Kidney epithelial cell (primary cell): Measurements from ENCODE around the gene CLMN. TPM values are rescaled to one million over a fixed set of nuclear protein-coding genes. Genes with fewer than 3 reads are reported as not detected.

Source experiments
- DNase-seq: peaks from one replicate; pipeline ENCODE4 v3.0.0-alpha.2; 2010; ENCODE audit warnings: low read depth
- H3K27me3 ChIP-seq: 2 replicates; pipeline ENCODE4 v1.6.0; 2011; ENCODE audit warnings: low read length; ENCODE audit not compliant: control insufficient read depth, insufficient read depth
- H3K36me3 ChIP-seq: 2 replicates; pipeline ENCODE4 v1.5.1; 2011; ENCODE audit warnings: low read length; ENCODE audit not compliant: control insufficient read depth, insufficient read depth
- H3K4me3 ChIP-seq: 2 replicates; pipeline ENCODE4 v1.5.1; 2011; ENCODE audit warnings: low read depth, mild to moderate bottlenecking, control low read depth, low read length
- total RNA-seq: library from RNA; depleted of rRNA; stranded (reverse); fragments of >200 nt; gene quantifications from 2 replicates; pipeline ENCODE4 v1.2.3, GENCODE V29; 2015
- TF ChIP-seq, protein P1 (sequence below): IDR thresholded peaks from 2 replicates; pipeline ENCODE4 v1.5.1; 2011; ENCODE audit warnings: mild to moderate bottlenecking, moderate library complexity, low read length, control low read depth, inconsistent platforms; ENCODE audit not compliant: insufficient read depth, poor library complexity, severe bottlenecking

Gene CLMN
- total RNA-seq, 1 donor from 2014 or later: 9.8 TPM

DNA sequence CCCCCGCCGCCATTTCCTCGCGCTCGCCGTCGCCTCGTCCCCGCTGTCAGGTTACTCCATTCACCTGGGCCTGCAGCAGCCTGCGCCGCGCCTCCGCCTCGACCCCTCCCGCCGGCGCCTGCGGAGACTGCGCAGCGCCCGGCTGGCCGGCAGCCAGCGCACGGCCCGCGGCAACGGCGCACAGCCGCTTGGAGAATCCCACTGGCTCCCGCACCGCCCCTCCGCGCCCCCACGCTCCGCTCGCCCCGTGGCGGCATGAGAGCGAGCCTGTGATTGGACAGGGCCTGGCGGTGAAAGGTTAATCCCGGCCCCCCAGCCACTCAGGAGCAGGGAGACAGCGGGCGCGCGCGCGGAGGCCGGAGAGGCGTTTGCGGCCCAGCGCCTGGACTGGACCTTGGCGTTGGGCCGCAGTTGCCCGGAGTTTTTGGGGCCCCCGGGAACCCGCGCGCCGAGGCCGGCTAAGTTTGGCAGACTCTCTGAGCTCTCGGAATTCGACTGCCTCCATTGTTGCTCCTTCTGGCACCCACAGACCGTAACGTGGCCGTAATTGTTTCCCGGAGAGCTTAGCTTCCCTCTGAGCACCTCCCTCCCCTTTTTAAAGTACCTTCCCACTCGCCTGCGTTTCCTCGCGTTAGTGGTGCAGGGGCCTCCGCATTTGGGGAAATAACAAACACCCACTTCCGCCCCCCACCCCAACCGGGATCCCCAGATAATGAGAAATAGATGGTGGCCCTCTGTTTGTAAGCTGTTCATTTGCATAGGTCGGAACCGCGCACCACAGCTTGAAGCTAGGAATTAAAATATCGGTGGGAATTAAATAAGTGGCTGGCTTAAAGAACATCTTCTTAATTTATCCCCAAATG lies 162.2 kb downstream of the CLMN start, which contains the start of gene DICER1:
TSS of gene DICER1 (minus strand) at position 203 of the 863 bp plus-strand sequence. CDS start 24,071 bp downstream, outside the sequence.
- H3K27me3 ChIP-seq: no peaks in the 10 kb centered on the region
- H3K36me3 ChIP-seq: no peaks in the 10 kb centered on the region
- TF ChIP-seq, protein P1, sequence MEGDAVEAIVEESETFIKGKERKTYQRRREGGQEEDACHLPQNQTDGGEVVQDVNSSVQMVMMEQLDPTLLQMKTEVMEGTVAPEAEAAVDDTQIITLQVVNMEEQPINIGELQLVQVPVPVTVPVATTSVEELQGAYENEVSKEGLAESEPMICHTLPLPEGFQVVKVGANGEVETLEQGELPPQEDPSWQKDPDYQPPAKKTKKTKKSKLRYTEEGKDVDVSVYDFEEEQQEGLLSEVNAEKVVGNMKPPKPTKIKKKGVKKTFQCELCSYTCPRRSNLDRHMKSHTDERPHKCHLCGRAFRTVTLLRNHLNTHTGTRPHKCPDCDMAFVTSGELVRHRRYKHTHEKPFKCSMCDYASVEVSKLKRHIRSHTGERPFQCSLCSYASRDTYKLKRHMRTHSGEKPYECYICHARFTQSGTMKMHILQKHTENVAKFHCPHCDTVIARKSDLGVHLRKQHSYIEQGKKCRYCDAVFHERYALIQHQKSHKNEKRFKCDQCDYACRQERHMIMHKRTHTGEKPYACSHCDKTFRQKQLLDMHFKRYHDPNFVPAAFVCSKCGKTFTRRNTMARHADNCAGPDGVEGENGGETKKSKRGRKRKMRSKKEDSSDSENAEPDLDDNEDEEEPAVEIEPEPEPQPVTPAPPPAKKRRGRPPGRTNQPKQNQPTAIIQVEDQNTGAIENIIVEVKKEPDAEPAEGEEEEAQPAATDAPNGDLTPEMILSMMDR: no peak
- H3K4me3 ChIP-seq: peak within 1 kb of the TSS; percentile 63
- no peak for DNase-seq

DNA sequence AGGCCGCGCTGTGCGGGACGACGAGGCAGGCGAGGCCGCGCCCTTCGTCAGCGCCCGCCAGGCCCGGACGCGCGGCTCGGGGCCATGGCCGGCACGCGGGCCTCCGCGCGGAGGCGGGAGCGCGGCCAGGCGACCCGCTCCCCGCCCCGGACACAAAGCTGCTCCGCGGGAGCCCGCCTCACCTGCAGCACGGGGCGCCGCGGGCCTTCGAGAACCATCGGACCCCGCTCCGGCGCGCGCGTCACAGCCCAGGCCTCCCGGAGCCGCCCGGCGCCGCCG lies 162.7 kb downstream of the CLMN start:
- no peak for DNase-seq
- TF ChIP-seq, protein P1: no peak
- Histone ChIP-seq H3K36me3 (no peaks in the 10 kb centered on the region), H3K27me3 (no peaks in the 10 kb centered on the region), H3K4me3 (peak overlapping the region; percentile 63)

GRCh38 chr14:95156161-95157047 lies 163.3 kb downstream of the CLMN start:
- no peak for DNase-seq
- peak overlapping the region; percentile 63 for H3K4me3 ChIP-seq
- H3K27me3 ChIP-seq: no peaks in the 10 kb centered on the region
- TF ChIP-seq, protein P1: no peak
- no peaks in the 10 kb centered on the region for H3K36me3 ChIP-seq

- Histone ChIP-seq H3K4me3 (no peak overlapping the region), H3K27me3 (no peaks in the 10 kb centered on the region), H3K36me3 (no peaks in the 10 kb centered on the region)
- TF ChIP-seq, protein P1: no peak
- no peak for DNase-seq
Observed at GRCh38 chr14:95155045-95155444, 164.7 kb downstream of the CLMN start.

- TF ChIP-seq, protein P1: no peak
- DNase-seq: no peak
- no peak overlapping the region for H3K4me3 ChIP-seq
- no peaks in the 10 kb centered on the region for H3K27me3 ChIP-seq
- no peaks in the 10 kb centered on the region for H3K36me3 ChIP-seq
Observed at GRCh38 chr14:95153866-95154265, 165.8 kb downstream of the CLMN start.
